ENCODE measurements around the gene GJA4.

Gene GJA4

DNA sequence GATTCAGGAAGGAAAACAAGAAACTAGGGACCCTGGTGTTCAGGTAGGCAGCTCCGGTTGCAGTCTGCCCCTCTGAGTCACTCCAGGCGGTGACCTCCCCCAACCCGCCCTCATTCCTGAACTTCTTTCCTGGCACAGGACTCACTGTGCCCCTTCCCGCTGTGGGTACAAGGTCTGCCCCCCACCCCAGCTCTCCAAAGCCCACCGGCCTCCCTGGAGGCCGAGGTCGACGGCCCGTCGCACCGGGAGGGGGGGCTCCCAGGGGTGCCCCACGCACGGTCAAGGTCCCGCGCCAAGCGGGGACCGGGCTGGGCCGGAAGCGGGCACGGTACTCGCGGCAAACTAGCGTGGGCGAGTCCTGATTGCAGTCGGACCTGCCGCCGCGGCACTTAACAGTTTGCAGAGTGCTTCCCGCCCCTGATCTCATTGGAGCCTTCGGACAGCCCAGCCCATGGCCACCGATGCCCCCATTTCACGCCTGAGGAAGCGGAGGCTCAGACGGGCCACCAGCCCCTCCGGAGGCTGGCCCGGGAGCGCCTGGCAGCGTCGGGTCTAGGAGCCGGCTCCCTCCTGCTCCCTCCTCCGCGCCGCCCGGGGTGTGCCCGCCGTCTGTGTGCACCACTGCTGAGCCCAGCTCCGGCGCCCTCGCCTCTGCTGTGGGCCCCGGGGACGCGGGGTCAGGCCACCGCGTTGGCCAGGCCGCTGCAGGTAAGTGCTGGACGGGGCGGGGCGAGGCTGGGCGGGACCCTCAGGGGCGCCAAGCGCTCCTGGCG lies 11.5 kb upstream of the GJA4 start, which contains the start of gene GJB3:
Gene GJB3 (plus strand): TSS at position 144 of the 773 bp plus-strand sequence. CDS start 3,549 bp downstream, outside the sequence.
- DNase-seq (ENCODE audit: low read depth) = no peak
- TF ChIP-seq, protein P1, sequence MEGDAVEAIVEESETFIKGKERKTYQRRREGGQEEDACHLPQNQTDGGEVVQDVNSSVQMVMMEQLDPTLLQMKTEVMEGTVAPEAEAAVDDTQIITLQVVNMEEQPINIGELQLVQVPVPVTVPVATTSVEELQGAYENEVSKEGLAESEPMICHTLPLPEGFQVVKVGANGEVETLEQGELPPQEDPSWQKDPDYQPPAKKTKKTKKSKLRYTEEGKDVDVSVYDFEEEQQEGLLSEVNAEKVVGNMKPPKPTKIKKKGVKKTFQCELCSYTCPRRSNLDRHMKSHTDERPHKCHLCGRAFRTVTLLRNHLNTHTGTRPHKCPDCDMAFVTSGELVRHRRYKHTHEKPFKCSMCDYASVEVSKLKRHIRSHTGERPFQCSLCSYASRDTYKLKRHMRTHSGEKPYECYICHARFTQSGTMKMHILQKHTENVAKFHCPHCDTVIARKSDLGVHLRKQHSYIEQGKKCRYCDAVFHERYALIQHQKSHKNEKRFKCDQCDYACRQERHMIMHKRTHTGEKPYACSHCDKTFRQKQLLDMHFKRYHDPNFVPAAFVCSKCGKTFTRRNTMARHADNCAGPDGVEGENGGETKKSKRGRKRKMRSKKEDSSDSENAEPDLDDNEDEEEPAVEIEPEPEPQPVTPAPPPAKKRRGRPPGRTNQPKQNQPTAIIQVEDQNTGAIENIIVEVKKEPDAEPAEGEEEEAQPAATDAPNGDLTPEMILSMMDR (IDR thresholded peaks at IDR 0.05; ENCODE audit: control insufficient read depth, extremely low read depth, insufficient read depth) = no peak
- no peak within 1 kb of the TSS for H3K4me3 ChIP-seq (ENCODE audit: low read depth, low read length)

DNA sequence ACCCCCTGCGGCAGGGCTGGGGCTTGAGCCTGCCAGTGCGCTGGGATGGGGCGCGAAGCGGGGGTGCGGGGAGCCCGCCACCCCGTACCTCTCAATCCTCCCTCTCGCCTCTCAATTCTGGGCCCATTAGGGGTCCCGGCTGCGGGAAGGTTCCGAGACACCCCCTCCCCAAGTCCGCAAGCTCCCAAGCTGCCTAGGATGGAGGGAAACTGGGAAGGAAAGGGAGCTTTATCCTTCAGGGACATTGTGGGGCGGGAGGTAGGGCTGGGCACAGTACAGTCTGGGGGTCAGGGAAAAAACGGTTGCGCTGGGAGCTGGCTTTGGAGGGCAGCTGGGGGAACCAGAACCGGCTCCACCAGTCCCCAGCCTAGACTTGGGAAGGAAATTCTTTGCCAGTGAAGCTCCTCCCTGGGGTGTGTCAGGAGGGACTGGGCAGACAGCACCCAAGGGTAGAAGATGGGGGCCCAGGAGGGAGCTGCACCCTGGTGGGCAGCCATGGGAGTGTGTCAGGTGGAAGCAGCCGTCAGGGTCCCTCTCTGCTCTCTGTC lies 10.9 kb upstream of the GJA4 start:
- H3K4me3 ChIP-seq (ENCODE audit: low read depth, low read length) = no peak overlapping the region
- TF ChIP-seq, protein P1 (IDR thresholded peaks at IDR 0.05; ENCODE audit: control insufficient read depth, extremely low read depth, insufficient read depth) = no peak
- no peak for DNase-seq (ENCODE audit: low read depth)

GRCh38 chr1:34784751-34785221 lies 8.0 kb upstream of the GJA4 start:
- TF ChIP-seq, protein P1 (IDR thresholded peaks at IDR 0.05; ENCODE audit: control insufficient read depth, extremely low read depth, insufficient read depth) = no peak
- H3K4me3 ChIP-seq (ENCODE audit: low read depth, low read length) = no peak overlapping the region
- DNase-seq (ENCODE audit: low read depth) = no peak

- DNase-seq (ENCODE audit: low read depth) = no peak
- H3K4me3 ChIP-seq (ENCODE audit: low read depth, low read length) = no peak overlapping the region
- TF ChIP-seq, protein P1 (IDR thresholded peaks at IDR 0.05; ENCODE audit: control insufficient read depth, extremely low read depth, insufficient read depth) = no peak
Observed at GRCh38 chr1:34785231-34785874, 7.4 kb upstream of the GJA4 start.

GRCh38 chr1:34785875-34786470 lies 6.8 kb upstream of the GJA4 start:
- no peak overlapping the region for H3K4me3 ChIP-seq (ENCODE audit: low read depth, low read length)
- TF ChIP-seq, protein P1 (IDR thresholded peaks at IDR 0.05; ENCODE audit: control insufficient read depth, extremely low read depth, insufficient read depth) = no peak
- no peak for DNase-seq (ENCODE audit: low read depth)

DNA sequence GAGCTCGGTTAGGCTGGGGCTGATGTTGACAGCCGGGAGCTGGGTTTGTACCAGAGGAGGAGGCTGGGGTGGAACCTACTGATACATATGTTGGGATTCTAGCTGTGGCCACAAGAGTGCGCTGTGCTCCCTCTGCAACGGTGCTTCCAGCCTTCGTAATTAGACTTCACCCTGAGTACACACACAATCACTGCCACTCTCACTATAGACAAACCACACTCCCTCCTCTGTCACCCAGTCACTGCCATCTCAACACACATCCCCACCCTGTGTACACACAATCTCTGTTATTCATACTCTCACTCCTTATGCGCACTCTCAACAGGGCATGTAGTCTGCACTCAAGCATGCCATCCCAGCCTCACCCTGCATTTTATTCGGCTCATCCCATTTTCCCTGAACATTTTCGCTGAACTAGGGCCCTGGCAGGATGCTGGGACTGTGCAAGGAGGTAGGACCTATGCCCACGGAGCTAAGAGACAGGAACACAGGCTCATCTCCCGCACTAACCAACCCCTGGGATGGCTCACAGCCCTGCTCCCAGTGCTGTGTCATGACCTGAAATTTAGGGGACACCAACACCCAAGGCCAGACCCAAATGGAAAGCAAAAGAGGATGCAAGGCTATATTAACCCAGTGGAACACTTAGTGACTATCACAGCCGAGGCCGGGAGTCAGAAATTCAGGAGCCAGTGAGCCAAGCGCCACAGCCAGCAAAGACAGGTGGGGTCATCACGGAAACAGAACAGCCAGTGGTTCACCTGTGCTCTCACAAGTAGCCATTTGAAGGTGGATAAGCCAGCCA lies 6.1 kb upstream of the GJA4 start:
- TF ChIP-seq, protein P1 (IDR thresholded peaks at IDR 0.05; ENCODE audit: control insufficient read depth, extremely low read depth, insufficient read depth) = peak; percentile 97
- no peak overlapping the region for H3K4me3 ChIP-seq (ENCODE audit: low read depth, low read length)
- peak; percentile 46 for DNase-seq (ENCODE audit: low read depth)
